CD14-positive monocyte (primary cell): ENCODE results near the gene CENPP. TPM values are rescaled to one million over a fixed set of nuclear protein-coding genes. Genes with fewer than 3 reads are reported as not detected.

ENCODE experiments used
- DNase-seq, 3 donors: peaks; one replicate each; pipeline ENCODE4 v3.0.0-alpha.2; 2011 to 2022
- H2AFZ ChIP-seq: 2 replicates; pipeline ENCODE4 v1.6.0; 2012; ENCODE audit warnings: mild to moderate bottlenecking, low read depth, low read length, inconsistent platforms; ENCODE audit not compliant: insufficient read depth, poor library complexity, severe bottlenecking
- H3K27ac ChIP-seq, 2 donors: 1 replicate in 1 of 2; 2 replicates in 1 of 2; pipeline ENCODE4 v1.5.1; 2012 to 2013; ENCODE audit warnings: low read length in 2 of 2, control low read depth in 1 of 2, inconsistent platforms in 1 of 2, low read depth in 1 of 2, mild to moderate bottlenecking in 1 of 2
- H3K27me3 ChIP-seq, 2 donors: one replicate each; pipeline versions ENCODE4 v1.6.0 to v1.6.1; 2011 to 2013; ENCODE audit warnings: low read length in 2 of 2; ENCODE audit not compliant: control insufficient read depth in 2 of 2, insufficient read depth in 2 of 2
- H3K36me3 ChIP-seq, 2 donors: replicated peaks in 1 of 2; 1 replicate in 1 of 2; 2 replicates in 1 of 2; pipeline versions ENCODE4 v1.5.1 to v1.6.1; 2012 to 2013; ENCODE audit warnings: low read length in 2 of 2, control low read depth in 1 of 2, inconsistent platforms in 1 of 2, mild to moderate bottlenecking in 1 of 2; ENCODE audit not compliant: insufficient read depth in 2 of 2, control insufficient read depth in 1 of 2
- H3K4me1 ChIP-seq, 2 donors: 1 replicate in 1 of 2; 2 replicates in 1 of 2; pipeline versions ENCODE4 v1.5.1 to v1.6.1; 2012 to 2013; ENCODE audit warnings: low read length in 2 of 2, control low read depth in 1 of 2, inconsistent platforms in 1 of 2, mild to moderate bottlenecking in 1 of 2, moderate library complexity in 1 of 2; ENCODE audit not compliant: insufficient read depth in 2 of 2, control insufficient read depth in 1 of 2
- H3K4me2 ChIP-seq: replicated peaks from 2 replicates; pipeline ENCODE3; 2012; ENCODE audit warnings: low read length, moderate library complexity, mild to moderate bottlenecking; ENCODE audit not compliant: poor library complexity, severe bottlenecking; ENCODE audit errors: extremely low read depth
- H3K4me3 ChIP-seq, 3 experiments: fragments of 200-600 bp in 1 of 3; sonication (generic) in 1 of 3; replicated peaks in 1 of 3; 1 replicate in 2 of 3; 2 replicates in 1 of 3; pipeline ENCODE4 v1.5.1; 2011 to 2013; ENCODE audit warnings: low read length in 3 of 3, mild to moderate bottlenecking in 3 of 3, control low read depth in 2 of 3, low read depth in 2 of 3, inconsistent platforms in 1 of 3, moderate library complexity in 1 of 3
- H3K79me2 ChIP-seq: 2 replicates; pipeline ENCODE4 v1.6.0; 2012; ENCODE audit warnings: mild to moderate bottlenecking, control low read depth, inconsistent platforms, low read length, moderate library complexity; ENCODE audit not compliant: insufficient read depth
- H3K9ac ChIP-seq: 2 replicates; pipeline ENCODE4 v1.6.0; 2017; ENCODE audit warnings: low read length, mild to moderate bottlenecking; ENCODE audit not compliant: insufficient read depth, poor library complexity, severe bottlenecking
- H3K9me3 ChIP-seq, 2 donors: replicated peaks in 1 of 2; 1 replicate in 1 of 2; 2 replicates in 1 of 2; pipeline versions ENCODE4 v1.5.1 to v1.6.1; 2012 to 2013; ENCODE audit warnings: low read length in 2 of 2, control low read depth in 1 of 2; ENCODE audit not compliant: control insufficient read depth in 1 of 2, insufficient read depth in 1 of 2
- H4K20me1 ChIP-seq: 2 replicates; pipeline ENCODE4 v1.6.0; 2012; ENCODE audit warnings: mild to moderate bottlenecking, low read length, control low read depth, moderate library complexity; ENCODE audit not compliant: insufficient read depth
- H3K27ac Mint-ChIP-seq, 7 donors: one replicate each; pipeline ENCODE4 v1.8.0; 2020; ENCODE audit warnings: mild to moderate bottlenecking in 7 of 7, mixed read lengths in 7 of 7, moderate library complexity in 6 of 7, inconsistent platforms in 2 of 7
- H3K27me3 Mint-ChIP-seq, 3 donors: one replicate each; pipeline ENCODE4 v1.8.0; 2021 to 2022; ENCODE audit warnings: low read depth in 3 of 3, mild to moderate bottlenecking in 3 of 3, mixed read lengths in 3 of 3, moderate library complexity in 3 of 3, inconsistent platforms in 1 of 3
- H3K36me3 Mint-ChIP-seq, 2 donors: one replicate each; pipeline ENCODE4 v1.8.0; 2020; ENCODE audit warnings: mixed read lengths in 2 of 2, inconsistent platforms in 1 of 2, mild to moderate bottlenecking in 1 of 2
- H3K4me1 Mint-ChIP-seq: one replicate; pipeline ENCODE4 v1.8.0; 2020; ENCODE audit warnings: mild to moderate bottlenecking, mixed read lengths
- H3K4me3 Mint-ChIP-seq, 2 donors: one replicate each; pipeline ENCODE4 v1.8.0; 2020; ENCODE audit warnings: mild to moderate bottlenecking in 2 of 2, mixed read lengths in 2 of 2, moderate library complexity in 1 of 2
- H3K9me3 Mint-ChIP-seq, 7 donors: one replicate each; pipeline ENCODE4 v1.8.0; 2020 to 2022; ENCODE audit warnings: mixed read lengths in 7 of 7, mild to moderate bottlenecking in 6 of 7, moderate library complexity in 6 of 7, inconsistent platforms in 2 of 7
- WGBS: methylation state at CpG from one replicate; pipeline ENCODE4 v1.1.5; 2013; ENCODE audit warnings: missing lambda C conversion rate; ENCODE audit not compliant: insufficient coverage; 5-methylcytosine and 5-hydroxymethylcytosine counted together
- intact Hi-C, 2 donors: fragments of 100-400 bp; cut with micrococcal nuclease; formaldehyde crosslinking; loops; one replicate each; pipeline versions ENCODE4 v1.15.0 to v1.15.1; 2023
- polyA plus RNA-seq, 3 donors: library from polyadenylated mRNA; depleted of rRNA in 1 of 3; unstranded in 2 of 3; stranded (reverse) in 1 of 3; fragments of 300-500 nt in 2 of 3; fragments of >200 nt in 1 of 3; fragmentation: Illumina TruSeq in 2 of 3; gene quantifications; 1 replicate in 2 of 3; 2 replicates in 1 of 3; pipeline ENCODE4 v1.2.3, GENCODE V29; 2012 to 2021
- TF ChIP-seq, protein P1 (sequence below): fragments of 200-600 bp; IDR thresholded peaks from one replicate; pipeline ENCODE4 v1.8.0; 2022; ENCODE audit warnings: antibody characterized with exemption, mild to moderate bottlenecking

The CENPP gene
- polyA plus RNA-seq, 3 donors = 0.50 to 1.1 (median 1.1) TPM

GRCh38 chr9:92492781-92493401 is 167.1 kb downstream of the CENPP start:
- no peak overlapping the region for H2AFZ ChIP-seq
- Mint-ChIP-seq H3K27ac (no peak overlapping the region), H3K4me1 (peaks cover 7% of the 10 kb centered on the region), H3K4me3 (no peak overlapping the region), H3K36me3 (peaks cover 1 to 3% of the 10 kb centered on the region in 2 donors), H3K27me3 (peaks cover 0 to 3% (median 0%) of the 10 kb centered on the region in 3 donors), H3K9me3 (no peaks in the 10 kb centered on the region)
- no peak overlapping the region for H3K4me2 ChIP-seq
- H3K27ac ChIP-seq = no peak overlapping the region
- H3K4me1 ChIP-seq = no peaks in the 10 kb centered on the region
- H3K4me3 ChIP-seq = no peak overlapping the region
- intact Hi-C loops = no loop called here
- no peaks in the 10 kb centered on the region for H3K27me3 ChIP-seq
- no peaks in the 10 kb centered on the region for H3K9me3 ChIP-seq
- no peaks in the 10 kb centered on the region for H3K36me3 ChIP-seq
- TF ChIP-seq, protein P1, sequence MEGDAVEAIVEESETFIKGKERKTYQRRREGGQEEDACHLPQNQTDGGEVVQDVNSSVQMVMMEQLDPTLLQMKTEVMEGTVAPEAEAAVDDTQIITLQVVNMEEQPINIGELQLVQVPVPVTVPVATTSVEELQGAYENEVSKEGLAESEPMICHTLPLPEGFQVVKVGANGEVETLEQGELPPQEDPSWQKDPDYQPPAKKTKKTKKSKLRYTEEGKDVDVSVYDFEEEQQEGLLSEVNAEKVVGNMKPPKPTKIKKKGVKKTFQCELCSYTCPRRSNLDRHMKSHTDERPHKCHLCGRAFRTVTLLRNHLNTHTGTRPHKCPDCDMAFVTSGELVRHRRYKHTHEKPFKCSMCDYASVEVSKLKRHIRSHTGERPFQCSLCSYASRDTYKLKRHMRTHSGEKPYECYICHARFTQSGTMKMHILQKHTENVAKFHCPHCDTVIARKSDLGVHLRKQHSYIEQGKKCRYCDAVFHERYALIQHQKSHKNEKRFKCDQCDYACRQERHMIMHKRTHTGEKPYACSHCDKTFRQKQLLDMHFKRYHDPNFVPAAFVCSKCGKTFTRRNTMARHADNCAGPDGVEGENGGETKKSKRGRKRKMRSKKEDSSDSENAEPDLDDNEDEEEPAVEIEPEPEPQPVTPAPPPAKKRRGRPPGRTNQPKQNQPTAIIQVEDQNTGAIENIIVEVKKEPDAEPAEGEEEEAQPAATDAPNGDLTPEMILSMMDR = no peak
- no peaks in the 10 kb centered on the region for H4K20me1 ChIP-seq
- DNase-seq = no peak
- H3K79me2 ChIP-seq = no peaks in the 10 kb centered on the region
- WGBS = 96% methylated on average over 3 of the region's 3 CpGs
- no peak overlapping the region for H3K9ac ChIP-seq

DNA sequence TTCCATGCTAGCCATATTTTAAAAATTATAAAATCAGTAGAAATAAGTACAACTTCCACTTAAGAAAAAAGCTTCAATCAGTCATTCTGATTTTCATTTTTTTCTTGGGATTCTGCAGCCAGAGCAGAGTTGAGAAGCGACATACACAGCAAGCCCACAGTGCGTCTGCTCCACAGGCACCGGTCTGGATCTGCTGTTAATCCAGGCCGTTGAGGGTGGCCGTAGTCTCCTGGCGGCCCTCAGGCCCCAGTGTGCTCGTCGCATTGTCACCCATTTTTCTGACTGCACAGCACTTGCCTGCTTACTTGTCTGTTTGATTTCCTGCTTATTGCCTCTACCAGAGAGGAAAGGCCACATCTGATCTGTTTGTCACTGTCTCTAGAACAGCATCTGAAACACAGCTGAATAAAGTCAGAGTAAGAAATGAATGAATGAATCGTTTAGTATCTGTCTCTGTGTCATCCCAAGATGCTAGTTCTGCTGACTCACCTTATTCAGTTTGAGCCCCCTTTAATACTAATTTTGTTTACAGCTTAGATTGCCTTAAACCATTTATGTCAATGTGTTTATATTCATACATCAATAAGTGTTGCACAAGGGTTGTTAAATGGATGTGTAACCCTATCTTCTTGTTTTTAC is 168.1 kb downstream of the CENPP start:
- Histone ChIP-seq H3K27me3 (no peaks in the 10 kb centered on the region), H3K4me1 (no peaks in the 10 kb centered on the region), H3K9ac (no peak overlapping the region), H3K4me3 (no peak overlapping the region), H3K79me2 (no peaks in the 10 kb centered on the region), H3K36me3 (no peaks in the 10 kb centered on the region), H3K9me3 (no peaks in the 10 kb centered on the region), H4K20me1 (no peaks in the 10 kb centered on the region), H3K27ac (no peak overlapping the region), H3K4me2 (no peak overlapping the region), H2AFZ (no peak overlapping the region)
- intact Hi-C loops = no loop called here
- no peak overlapping the region for H3K27ac Mint-ChIP-seq
- H3K27me3 Mint-ChIP-seq = peaks cover 0 to 3% (median 0%) of the 10 kb centered on the region in 3 donors
- H3K9me3 Mint-ChIP-seq = no peaks in the 10 kb centered on the region
- peaks cover 1 to 3% of the 10 kb centered on the region in 2 donors for H3K36me3 Mint-ChIP-seq
- no peak overlapping the region for H3K4me3 Mint-ChIP-seq
- peaks cover 7% of the 10 kb centered on the region for H3K4me1 Mint-ChIP-seq
- DNase-seq = no peak
- TF ChIP-seq, protein P1 = no peak
- 95% methylated on average over 8 of the region's 9 CpGs for WGBS
